ENCODE results near the gene TSBP1.

DNA sequence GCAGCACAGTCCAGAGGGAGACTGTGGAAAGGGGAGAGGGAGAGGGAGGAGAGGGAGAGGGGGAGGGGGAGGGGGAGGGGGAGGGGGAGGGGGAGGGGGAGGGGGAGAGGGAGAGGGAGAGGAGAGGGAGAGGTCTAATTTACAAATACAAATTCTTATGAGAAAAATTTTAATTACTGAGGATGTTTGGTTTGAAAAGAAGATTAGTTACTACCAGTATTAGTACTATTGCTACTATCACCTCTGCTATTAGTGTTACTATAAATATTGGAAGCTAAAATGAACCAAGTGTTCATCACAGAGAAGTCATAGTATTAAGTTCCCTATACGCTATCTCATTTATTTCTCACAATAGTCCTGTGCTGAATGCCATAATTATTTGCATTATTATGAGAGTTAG, 14.3 kb upstream of the TSBP1 start:
- TF ChIP-seq, protein P1, sequence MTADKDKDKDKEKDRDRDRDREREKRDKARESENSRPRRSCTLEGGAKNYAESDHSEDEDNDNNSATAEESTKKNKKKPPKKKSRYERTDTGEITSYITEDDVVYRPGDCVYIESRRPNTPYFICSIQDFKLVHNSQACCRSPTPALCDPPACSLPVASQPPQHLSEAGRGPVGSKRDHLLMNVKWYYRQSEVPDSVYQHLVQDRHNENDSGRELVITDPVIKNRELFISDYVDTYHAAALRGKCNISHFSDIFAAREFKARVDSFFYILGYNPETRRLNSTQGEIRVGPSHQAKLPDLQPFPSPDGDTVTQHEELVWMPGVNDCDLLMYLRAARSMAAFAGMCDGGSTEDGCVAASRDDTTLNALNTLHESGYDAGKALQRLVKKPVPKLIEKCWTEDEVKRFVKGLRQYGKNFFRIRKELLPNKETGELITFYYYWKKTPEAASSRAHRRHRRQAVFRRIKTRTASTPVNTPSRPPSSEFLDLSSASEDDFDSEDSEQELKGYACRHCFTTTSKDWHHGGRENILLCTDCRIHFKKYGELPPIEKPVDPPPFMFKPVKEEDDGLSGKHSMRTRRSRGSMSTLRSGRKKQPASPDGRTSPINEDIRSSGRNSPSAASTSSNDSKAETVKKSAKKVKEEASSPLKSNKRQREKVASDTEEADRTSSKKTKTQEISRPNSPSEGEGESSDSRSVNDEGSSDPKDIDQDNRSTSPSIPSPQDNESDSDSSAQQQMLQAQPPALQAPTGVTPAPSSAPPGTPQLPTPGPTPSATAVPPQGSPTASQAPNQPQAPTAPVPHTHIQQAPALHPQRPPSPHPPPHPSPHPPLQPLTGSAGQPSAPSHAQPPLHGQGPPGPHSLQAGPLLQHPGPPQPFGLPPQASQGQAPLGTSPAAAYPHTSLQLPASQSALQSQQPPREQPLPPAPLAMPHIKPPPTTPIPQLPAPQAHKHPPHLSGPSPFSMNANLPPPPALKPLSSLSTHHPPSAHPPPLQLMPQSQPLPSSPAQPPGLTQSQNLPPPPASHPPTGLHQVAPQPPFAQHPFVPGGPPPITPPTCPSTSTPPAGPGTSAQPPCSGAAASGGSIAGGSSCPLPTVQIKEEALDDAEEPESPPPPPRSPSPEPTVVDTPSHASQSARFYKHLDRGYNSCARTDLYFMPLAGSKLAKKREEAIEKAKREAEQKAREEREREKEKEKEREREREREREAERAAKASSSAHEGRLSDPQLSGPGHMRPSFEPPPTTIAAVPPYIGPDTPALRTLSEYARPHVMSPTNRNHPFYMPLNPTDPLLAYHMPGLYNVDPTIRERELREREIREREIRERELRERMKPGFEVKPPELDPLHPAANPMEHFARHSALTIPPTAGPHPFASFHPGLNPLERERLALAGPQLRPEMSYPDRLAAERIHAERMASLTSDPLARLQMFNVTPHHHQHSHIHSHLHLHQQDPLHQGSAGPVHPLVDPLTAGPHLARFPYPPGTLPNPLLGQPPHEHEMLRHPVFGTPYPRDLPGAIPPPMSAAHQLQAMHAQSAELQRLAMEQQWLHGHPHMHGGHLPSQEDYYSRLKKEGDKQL (CRISPR knock-in tag; IDR thresholded peaks at IDR 0.05; ENCODE audit: low read depth): no peak
- TF ChIP-seq, protein P2, sequence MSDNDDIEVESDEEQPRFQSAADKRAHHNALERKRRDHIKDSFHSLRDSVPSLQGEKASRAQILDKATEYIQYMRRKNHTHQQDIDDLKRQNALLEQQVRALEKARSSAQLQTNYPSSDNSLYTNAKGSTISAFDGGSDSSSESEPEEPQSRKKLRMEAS (IDR thresholded peaks at IDR 0.05): no peak
- TF ChIP-seq, protein P3, sequence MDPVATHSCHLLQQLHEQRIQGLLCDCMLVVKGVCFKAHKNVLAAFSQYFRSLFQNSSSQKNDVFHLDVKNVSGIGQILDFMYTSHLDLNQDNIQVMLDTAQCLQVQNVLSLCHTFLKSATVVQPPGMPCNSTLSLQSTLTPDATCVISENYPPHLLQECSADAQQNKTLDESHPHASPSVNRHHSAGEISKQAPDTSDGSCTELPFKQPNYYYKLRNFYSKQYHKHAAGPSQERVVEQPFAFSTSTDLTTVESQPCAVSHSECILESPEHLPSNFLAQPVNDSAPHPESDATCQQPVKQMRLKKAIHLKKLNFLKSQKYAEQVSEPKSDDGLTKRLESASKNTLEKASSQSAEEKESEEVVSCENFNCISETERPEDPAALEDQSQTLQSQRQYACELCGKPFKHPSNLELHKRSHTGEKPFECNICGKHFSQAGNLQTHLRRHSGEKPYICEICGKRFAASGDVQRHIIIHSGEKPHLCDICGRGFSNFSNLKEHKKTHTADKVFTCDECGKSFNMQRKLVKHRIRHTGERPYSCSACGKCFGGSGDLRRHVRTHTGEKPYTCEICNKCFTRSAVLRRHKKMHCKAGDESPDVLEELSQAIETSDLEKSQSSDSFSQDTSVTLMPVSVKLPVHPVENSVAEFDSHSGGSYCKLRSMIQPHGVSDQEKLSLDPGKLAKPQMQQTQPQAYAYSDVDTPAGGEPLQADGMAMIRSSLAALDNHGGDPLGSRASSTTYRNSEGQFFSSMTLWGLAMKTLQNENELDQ (CRISPR knock-in tag; IDR thresholded peaks at IDR 0.05; ENCODE audit: borderline replicate concordance): no peak
- no peak for TF ChIP-seq ZNF180 (CRISPR knock-in tag; IDR thresholded peaks at IDR 0.05; ENCODE audit: borderline replicate concordance, low read depth)

All from HepG2 (cell line).